H9 (cell line): ENCODE results near the gene IDUA. TPM values are rescaled to one million over a fixed set of nuclear protein-coding genes. Genes with fewer than 3 reads are reported as not detected.

ENCODE experiments used
- DNase-seq: peaks from one replicate; pipeline ENCODE4 v3.0.0-alpha.2; 2017
- H2AFZ ChIP-seq: one replicate; pipeline ENCODE4 v1.6.1; 2013; ENCODE audit warnings: mild to moderate bottlenecking, low read length, control low read depth, moderate library complexity
- H2AK5ac ChIP-seq: 2 replicates; pipeline ENCODE4 v1.6.1; 2013; ENCODE audit warnings: low read length, control low read depth, mixed read lengths; ENCODE audit not compliant: insufficient read length
- H2BK120ac ChIP-seq: one replicate; pipeline ENCODE4 v1.6.1; 2013; ENCODE audit warnings: low read depth, mild to moderate bottlenecking, low read length, control low read depth, inconsistent platforms; ENCODE audit not compliant: poor library complexity, severe bottlenecking
- H2BK12ac ChIP-seq: 2 replicates; pipeline ENCODE4 v1.6.1; 2013; ENCODE audit warnings: low read length, control low read depth, mixed read lengths, low read depth; ENCODE audit not compliant: insufficient read length
- H2BK15ac ChIP-seq: 2 replicates; pipeline ENCODE4 v1.6.1; 2013; ENCODE audit warnings: low read depth, low read length, control low read depth
- H2BK20ac ChIP-seq: one replicate; pipeline ENCODE4 v1.6.1; 2013; ENCODE audit warnings: low read depth, mild to moderate bottlenecking, low read length, control low read depth, inconsistent platforms; ENCODE audit not compliant: poor library complexity, severe bottlenecking
- H2BK5ac ChIP-seq: 2 replicates; pipeline ENCODE4 v1.6.1; 2013; ENCODE audit warnings: low read length, control low read depth, mixed read lengths; ENCODE audit not compliant: insufficient read length
- H3K14ac ChIP-seq: 2 replicates; pipeline ENCODE4 v1.6.1; 2013; ENCODE audit warnings: low read length, control low read depth; ENCODE audit not compliant: insufficient read depth
- H3K18ac ChIP-seq: 2 replicates; pipeline ENCODE4 v1.6.1; 2013; ENCODE audit warnings: low read depth, mild to moderate bottlenecking, mixed read lengths, low read length, control low read depth; ENCODE audit not compliant: insufficient read length
- H3K23ac ChIP-seq: 2 replicates; pipeline ENCODE4 v1.6.1; 2013; ENCODE audit warnings: low read length, control low read depth, mixed read lengths, low read depth; ENCODE audit not compliant: insufficient read length
- H3K23me2 ChIP-seq: 2 replicates; pipeline ENCODE4 v1.6.1; 2013; ENCODE audit warnings: low read depth, mild to moderate bottlenecking, mixed read lengths, low read length, control low read depth; ENCODE audit not compliant: insufficient read length, poor library complexity, severe bottlenecking
- H3K27ac ChIP-seq: 2 replicates; pipeline ENCODE4 v1.5.1; 2013; ENCODE audit warnings: low read length, control low read depth, mixed read lengths, low read depth; ENCODE audit not compliant: insufficient read length
- H3K27me3 ChIP-seq: 2 replicates; pipeline ENCODE4 v1.6.1; 2013; ENCODE audit warnings: low read length, control low read depth, inconsistent platforms; ENCODE audit not compliant: insufficient read depth
- H3K4ac ChIP-seq: 2 replicates; pipeline ENCODE4 v1.6.1; 2013; ENCODE audit warnings: low read depth, mild to moderate bottlenecking, control low read depth, inconsistent platforms, low read length, moderate library complexity
- H3K4me1 ChIP-seq: 2 replicates; pipeline ENCODE4 v1.6.1; 2013; ENCODE audit warnings: low read length, control low read depth, inconsistent platforms; ENCODE audit not compliant: insufficient read depth
- H3K4me2 ChIP-seq: 2 replicates; pipeline ENCODE4 v1.6.1; 2013; ENCODE audit warnings: low read length, control low read depth, mixed read lengths; ENCODE audit not compliant: insufficient read length, insufficient read depth
- H3K56ac ChIP-seq: 2 replicates; pipeline ENCODE4 v1.6.1; 2013; ENCODE audit warnings: low read depth, mild to moderate bottlenecking, mixed read lengths, low read length, control low read depth; ENCODE audit not compliant: insufficient read length
- H3K79me1 ChIP-seq: 2 replicates; pipeline ENCODE4 v1.6.1; 2013; ENCODE audit warnings: low read depth, mild to moderate bottlenecking, moderate library complexity, low read length, control low read depth, inconsistent platforms; ENCODE audit not compliant: insufficient read depth, poor library complexity, severe bottlenecking
- H3K79me2 ChIP-seq: 2 replicates; pipeline ENCODE4 v1.6.1; 2013; ENCODE audit warnings: low read length, control low read depth, inconsistent platforms; ENCODE audit not compliant: insufficient read depth
- H3K9ac ChIP-seq: 2 replicates; pipeline ENCODE4 v1.6.1; 2013; ENCODE audit warnings: low read length, control low read depth, mixed read lengths; ENCODE audit not compliant: insufficient read length; ENCODE audit errors: extremely low read depth
- H3K9me3 ChIP-seq: one replicate; pipeline ENCODE4 v1.6.1; 2013; ENCODE audit warnings: low read depth, low read length, inconsistent platforms; ENCODE audit not compliant: control insufficient read depth
- H3T11ph ChIP-seq: one replicate; pipeline ENCODE4 v1.6.1; 2013; ENCODE audit warnings: mild to moderate bottlenecking, low read length, control low read depth, inconsistent platforms
- H4K20me1 ChIP-seq: one replicate; pipeline ENCODE4 v1.6.1; 2013; ENCODE audit not compliant: control insufficient read depth, insufficient read length, insufficient read depth
- H4K5ac ChIP-seq: 2 replicates; pipeline ENCODE4 v1.6.1; 2013; ENCODE audit warnings: low read depth, mild to moderate bottlenecking, mixed read lengths, low read length, control low read depth; ENCODE audit not compliant: insufficient read length
- H4K8ac ChIP-seq: replicated peaks from 2 replicates; pipeline ENCODE4 v1.6.1; 2013; ENCODE audit warnings: low read length, control low read depth, mixed read lengths, low read depth; ENCODE audit not compliant: insufficient read length
- H4K91ac ChIP-seq: 2 replicates; pipeline ENCODE4 v1.6.1; 2013; ENCODE audit warnings: low read depth, mild to moderate bottlenecking, moderate library complexity, mixed read lengths, low read length, control low read depth; ENCODE audit not compliant: insufficient read length
- H3K27ac Mint-ChIP-seq, 3 experiments: 2 replicates in 2 of 3; 3 replicates in 1 of 3; pipeline ENCODE4 v1.8.0; 2020 to 2021; ENCODE audit warnings: mixed read lengths in 3 of 3, mild to moderate bottlenecking in 1 of 3, moderate library complexity in 1 of 3
- H3K27me3 Mint-ChIP-seq: 2 replicates; pipeline ENCODE4 v1.8.0; 2021; ENCODE audit warnings: low read depth, mild to moderate bottlenecking, moderate library complexity, mixed read lengths
- H3K36me3 Mint-ChIP-seq, 3 experiments: 2 replicates in 2 of 3; 3 replicates in 1 of 3; pipeline ENCODE4 v1.8.0; 2020 to 2021; ENCODE audit warnings: low read depth in 3 of 3, mixed read lengths in 3 of 3; ENCODE audit not compliant: insufficient read depth in 1 of 3
- H3K4me1 Mint-ChIP-seq, 2 experiments: 2 replicates each; pipeline ENCODE4 v1.8.0; 2020; ENCODE audit warnings: mixed read lengths in 2 of 2
- H3K4me3 Mint-ChIP-seq, 2 experiments: 2 replicates in 1 of 2; 3 replicates in 1 of 2; pipeline ENCODE4 v1.8.0; 2020 to 2021; ENCODE audit warnings: mild to moderate bottlenecking in 2 of 2, mixed read lengths in 2 of 2, moderate library complexity in 1 of 2
- H3K9me3 Mint-ChIP-seq, 2 experiments: 2 replicates in 1 of 2; 3 replicates in 1 of 2; pipeline ENCODE4 v1.8.0; 2020; ENCODE audit warnings: mild to moderate bottlenecking in 2 of 2, mixed read lengths in 2 of 2, moderate library complexity in 1 of 2
- CTCF ChIP-seq: fragments of 200-600 bp; sonication (generic); conservative IDR thresholded peaks from 3 replicates; pipeline ENCODE4 v1.8.0; 2021; ENCODE audit warnings: antibody characterized with exemption, mild to moderate bottlenecking
- WGBS: extraction: QIAGEN DNeasy Blood & Tissue Kit; methylation state at CpG from one replicate; pipeline ENCODE4 v1.1.7; 2013; ENCODE audit warnings: missing lambda C conversion rate, low lambda C conversion rate, mixed read lengths; ENCODE audit not compliant: insufficient read length; ENCODE audit errors: extremely low coverage; 5-methylcytosine and 5-hydroxymethylcytosine counted together
- total RNA-seq: library from RNA; stranded (reverse); gene quantifications from 2 replicates; pipeline ENCODE4 v1.2.1, GENCODE V29; 2021

IDUA gene
- total RNA-seq, 1 experiment from 2014 or later: 14.5 TPM

- H2BK20ac ChIP-seq: no peak overlapping the region
- H3K79me1 ChIP-seq: no peaks in the 10 kb centered on the region
- H2AFZ ChIP-seq: no peak overlapping the region
- no peak overlapping the region for H3K23ac ChIP-seq
- H4K91ac ChIP-seq: no peak overlapping the region
- Mint-ChIP-seq H3K4me3 (peak overlapping the region; percentile 56 to 77), H3K36me3 (peaks cover 0 to 2% (median 0%) of the 10 kb centered on the region in 3 experiments; a peak in 2 of 7 replicates), H3K4me1 (peaks cover 11 to 12% of the 10 kb centered on the region in 2 experiments), H3K27ac (no peak overlapping the region), H3K27me3 (peaks cover 61% of the 10 kb centered on the region), H3K9me3 (peaks cover 3 to 13% of the 10 kb centered on the region in 2 experiments; a peak in 4 of 5 replicates)
- H3K18ac ChIP-seq: no peak overlapping the region
- no peak overlapping the region for H3T11ph ChIP-seq
- H2BK15ac ChIP-seq: no peak overlapping the region; the same call in 1 of the 2 replicates
- H3K56ac ChIP-seq: no peak overlapping the region
- WGBS: no CpG with 5 or more reads among the region's 36 CpGs
- H2BK12ac ChIP-seq: no peak overlapping the region
- H3K9ac ChIP-seq: no peak overlapping the region
- H2BK120ac ChIP-seq: no peak overlapping the region
- no peak overlapping the region for H4K5ac ChIP-seq
- no peak overlapping the region for H2AK5ac ChIP-seq
- no peak overlapping the region for H4K8ac ChIP-seq
- TF ChIP-seq CTCF: no peak
- H3K4me2 ChIP-seq: peak overlapping the region; percentile 89
- H3K23me2 ChIP-seq: peaks cover 14% of the 10 kb centered on the region
- H3K27ac ChIP-seq: no peak overlapping the region
- no peaks in the 10 kb centered on the region for H3K9me3 ChIP-seq
- H3K27me3 ChIP-seq: peaks cover 23% of the 10 kb centered on the region; the same call in 1 of the 2 replicates
- H3K14ac ChIP-seq: no peak overlapping the region
- peak; percentile 62 for DNase-seq
- no peak overlapping the region for H2BK5ac ChIP-seq
- no peak overlapping the region for H3K4ac ChIP-seq
- no peaks in the 10 kb centered on the region for H3K4me1 ChIP-seq
- no peaks in the 10 kb centered on the region for H3K79me2 ChIP-seq
- no peaks in the 10 kb centered on the region for H4K20me1 ChIP-seq
Measured at GRCh38 chr4:1008840-1009541, 22.1 kb downstream of the IDUA start.
